GM23338 (cell line): Measurements from ENCODE around the gene ADD3. TPM values are rescaled to one million over a fixed set of nuclear protein-coding genes. Genes with fewer than 3 reads are reported as not detected.

Source experiments
- ATAC-seq: fragments of 200-7000 bp; cut with Tn5 transposase; 3 replicates; pipeline ENCODE4 v1.9.1; 2020
- DNase-seq: peaks from one replicate; pipeline ENCODE4 v3.0.0-alpha.2; 2015; ENCODE audit warnings: low spot score
- H2AFZ ChIP-seq: fragments of 200-600 bp; sonication (generic); 2 replicates; pipeline ENCODE4 v1.8.0; 2016; ENCODE audit warnings: antibody characterized with exemption, mild to moderate bottlenecking, moderate library complexity
- H3F3A ChIP-seq: fragments of 200-600 bp; sonication (generic); replicated peaks from 2 replicates; pipeline ENCODE4 v1.8.0; 2017; ENCODE audit warnings: antibody characterized with exemption, mixed run types, low read depth
- H3K27ac ChIP-seq: fragments of 200-600 bp; sonication (generic); 2 replicates; pipeline ENCODE4 v1.6.1; 2016; ENCODE audit warnings: low read depth
- H3K27me3 ChIP-seq: fragments of 200-600 bp; sonication (generic); 2 replicates; pipeline ENCODE4 v1.8.0; 2016; ENCODE audit warnings: mild to moderate bottlenecking, mixed run types, moderate library complexity; ENCODE audit not compliant: insufficient read depth
- H3K36me3 ChIP-seq: fragments of 200-600 bp; sonication (generic); 2 replicates; pipeline ENCODE4 v1.8.0; 2016; ENCODE audit warnings: mild to moderate bottlenecking; ENCODE audit not compliant: insufficient read depth
- H3K4me1 ChIP-seq: fragments of 200-600 bp; sonication (generic); 2 replicates; pipeline ENCODE4 v1.8.0; 2016; ENCODE audit warnings: mild to moderate bottlenecking, moderate library complexity; ENCODE audit not compliant: insufficient read depth
- H3K4me2 ChIP-seq: fragments of 200-600 bp; sonication (generic); 2 replicates; pipeline ENCODE4 v1.7.1; 2017; ENCODE audit warnings: mixed run types
- H3K4me3 ChIP-seq: fragments of 200-600 bp; sonication (generic); 2 replicates; pipeline ENCODE4 v1.6.1; 2016; ENCODE audit warnings: mixed run types
- H3K79me2 ChIP-seq: fragments of 200-600 bp; sonication (generic); replicated peaks from 2 replicates; pipeline ENCODE4 v1.8.0; 2017; ENCODE audit warnings: mild to moderate bottlenecking; ENCODE audit not compliant: insufficient read depth
- H3K9me2 ChIP-seq: fragments of 200-600 bp; sonication (generic); 2 replicates; pipeline ENCODE4 v1.8.0; 2017; ENCODE audit not compliant: insufficient read depth
- H4K20me1 ChIP-seq: fragments of 200-600 bp; sonication (generic); replicated peaks from 2 replicates; pipeline ENCODE4 v1.8.0; 2017; ENCODE audit warnings: mild to moderate bottlenecking; ENCODE audit not compliant: insufficient read depth
- H3K27ac Mint-ChIP-seq: 2 replicates; pipeline ENCODE4 v1.8.0; 2020; ENCODE audit warnings: inconsistent platforms, mild to moderate bottlenecking, moderate library complexity, mixed read lengths
- H3K27me3 Mint-ChIP-seq: 3 replicates; pipeline ENCODE4 v1.8.0; 2022; ENCODE audit warnings: low read depth, mild to moderate bottlenecking, moderate library complexity, mixed read lengths, inconsistent platforms; ENCODE audit not compliant: insufficient read depth, poor library complexity
- H3K36me3 Mint-ChIP-seq: 3 replicates; pipeline ENCODE4 v1.8.0; 2021; ENCODE audit warnings: low read depth, mild to moderate bottlenecking, inconsistent platforms, moderate library complexity, mixed read lengths
- H3K4me1 Mint-ChIP-seq: 3 replicates; pipeline ENCODE4 v1.8.0; 2020; ENCODE audit warnings: mild to moderate bottlenecking, inconsistent platforms, mixed read lengths
- H3K4me3 Mint-ChIP-seq: 3 replicates; pipeline ENCODE4 v1.8.0; 2021; ENCODE audit warnings: moderate library complexity, mild to moderate bottlenecking, inconsistent platforms, mixed read lengths
- H3K9me3 Mint-ChIP-seq: 3 replicates; pipeline ENCODE4 v1.8.0; 2020; ENCODE audit warnings: moderate library complexity, mild to moderate bottlenecking, inconsistent platforms, mixed read lengths
- CREB1 ChIP-seq: fragments of 250-450 bp; sonication (Bioruptor Pico); IDR thresholded peaks from 2 replicates; pipeline ENCODE4 v1.5.0; 2020; ENCODE audit warnings: low read depth, mild to moderate bottlenecking, moderate library complexity
- EZH2 ChIP-seq: fragments of 200-600 bp; sonication (generic); IDR thresholded peaks from one replicate; pipeline ENCODE4 v1.8.0; 2017; ENCODE audit warnings: antibody characterized with exemption, mild to moderate bottlenecking, low read depth; ENCODE audit not compliant: unreplicated experiment
- EZH2phosphoT487 ChIP-seq: fragments of 200-600 bp; sonication (generic); IDR thresholded peaks from one replicate; pipeline ENCODE4 v1.8.1; 2018; ENCODE audit warnings: antibody characterized with exemption; ENCODE audit not compliant: unreplicated experiment
- JUNB ChIP-seq: IDR thresholded peaks from one replicate; pipeline ENCODE4 v1.6.1; 2016; ENCODE audit warnings: antibody characterized with exemption; ENCODE audit not compliant: unreplicated experiment
- NANOG ChIP-seq: IDR thresholded peaks from 2 replicates; pipeline ENCODE4 v1.6.1; 2016; ENCODE audit warnings: antibody characterized with exemption, borderline replicate concordance
- POLR2AphosphoS5 ChIP-seq: IDR thresholded peaks from 2 replicates; pipeline ENCODE4 v1.6.1; 2016; ENCODE audit warnings: antibody characterized with exemption, low read depth
- STAT1 ChIP-seq: IDR thresholded peaks from one replicate; pipeline ENCODE4 v1.6.1; 2016; ENCODE audit warnings: antibody characterized with exemption; ENCODE audit not compliant: unreplicated experiment
- ZNF331 ChIP-seq: fragments of 250-450 bp; sonication (Bioruptor Pico); IDR thresholded peaks from 2 replicates; pipeline ENCODE4 v1.5.0; 2020; ENCODE audit warnings: low read depth, mild to moderate bottlenecking, moderate library complexity
- polyA plus RNA-seq: library from polyadenylated mRNA; unstranded; fragments of >200 nt; fragmentation: Nextera tagmentation; extraction: Ambion mirVana; gene quantifications from 2 replicates; pipeline ENCODE4 v1.2.1, GENCODE V29; 2016
- total RNA-seq: library from RNA; depleted of rRNA; stranded (reverse); fragments of >200 nt; shearing (Covaris generic); gene quantifications from 2 replicates; pipeline ENCODE4 v1.2.3, GENCODE V29; 2014
- TF ChIP-seq, protein P1 (sequence below): fragments of 250-450 bp; sonication (Bioruptor Pico); IDR thresholded peaks from 2 replicates; pipeline ENCODE4 v1.5.0; 2020; ENCODE audit warnings: mild to moderate bottlenecking, moderate library complexity
- TF ChIP-seq, protein P2 (sequence below), 2 experiments: fragments of 200-600 bp in 1 of 2; sonication (generic) in 1 of 2; conservative IDR thresholded peaks; 2 replicates each; pipeline versions ENCODE4 v1.5.1 to v1.6.1; 2016 to 2017; ENCODE audit warnings: antibody characterized with exemption in 2 of 2, low read depth in 2 of 2, mild to moderate bottlenecking in 2 of 2, moderate library complexity in 1 of 2
- TF ChIP-seq, protein P3 (sequence below): IDR thresholded peaks from 2 replicates; pipeline ENCODE4 v1.6.1; 2016; ENCODE audit warnings: antibody characterized with exemption
- TF ChIP-seq, protein P4 (sequence below): IDR thresholded peaks from one replicate; pipeline ENCODE4 v1.6.1; 2018; ENCODE audit warnings: antibody characterized with exemption; ENCODE audit not compliant: unreplicated experiment

The ADD3 gene
- total and polyA plus RNA-seq, 2 experiments from 2014 or later = 68.5 to 767 TPM

DNA sequence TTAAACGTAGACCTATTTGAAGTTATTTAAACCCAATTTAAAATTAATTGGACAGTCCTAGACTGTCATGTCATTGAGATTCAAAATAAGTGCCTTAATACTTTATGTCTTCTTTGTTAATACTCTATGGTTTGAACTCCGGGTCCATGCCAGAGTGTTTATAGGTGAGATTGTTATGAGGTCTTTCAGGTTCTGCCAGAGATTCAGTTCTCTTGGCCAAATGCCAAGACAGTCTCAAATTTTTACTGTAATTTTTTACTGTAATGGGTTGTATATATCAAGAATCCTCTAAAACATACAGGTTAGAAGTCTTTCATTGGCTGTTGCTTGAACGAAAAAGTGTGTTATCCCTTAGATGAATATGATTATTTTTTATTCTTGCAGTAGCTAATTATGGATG, 3.9 kb downstream of the ADD3 start (continued):
- TF ChIP-seq EZH2phosphoT487 (no peak), POLR2AphosphoS5 (no peak), EZH2 (no peak), NANOG (no peak), STAT1 (no peak)

DNA sequence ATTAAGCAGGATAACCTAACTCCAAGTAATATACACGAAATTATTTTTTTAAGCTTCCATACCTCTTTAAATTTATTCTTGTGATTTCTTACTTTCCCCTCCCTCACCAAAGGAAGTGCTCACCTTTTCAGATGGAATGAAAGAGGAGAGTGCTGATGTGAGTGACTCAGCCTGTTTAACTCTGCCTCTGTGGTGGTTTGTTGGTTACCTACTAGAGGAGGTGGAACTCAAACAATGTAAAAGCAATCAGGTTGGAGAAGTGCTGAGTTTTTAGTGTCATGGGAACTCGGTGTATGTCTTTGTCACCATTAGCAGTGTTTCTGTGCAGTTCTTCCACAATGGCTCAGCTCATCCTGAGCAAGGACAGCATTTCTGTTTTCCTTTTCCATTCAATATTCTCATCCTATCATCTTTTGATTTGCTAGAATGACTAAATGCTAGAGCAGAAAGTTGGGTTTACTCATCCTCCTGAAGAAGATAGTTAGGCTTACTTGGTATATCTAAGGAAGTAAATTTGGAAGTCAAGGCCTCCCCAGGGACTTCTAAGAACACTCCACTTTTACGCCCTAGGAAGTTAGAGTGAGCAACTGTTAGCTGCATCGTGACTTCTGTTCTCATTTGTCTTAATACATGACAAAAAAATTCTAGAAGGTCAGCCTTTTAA, 6.0 kb downstream of the ADD3 start:
- H3K4me1 Mint-ChIP-seq = peaks cover 70% of the 10 kb centered on the region
- H3K4me3 Mint-ChIP-seq = 0 out of 3 replicates have a peak overlapping the region, but pooled peaks have one; percentile 8
- Histone ChIP-seq H2AFZ (no peak overlapping the region), H3K36me3 (no peaks in the 10 kb centered on the region), H3K27ac (peak overlapping the region; percentile 62), H3K27me3 (no peaks in the 10 kb centered on the region), H3K4me2 (peak overlapping the region; percentile 29; the same call in 1 of the 2 replicates), H3K9me2 (no peaks in the 10 kb centered on the region), H4K20me1 (peaks cover 8% of the 10 kb centered on the region), H3K4me3 (no peak overlapping the region), H3F3A (no peaks in the 10 kb centered on the region), H3K4me1 (peaks cover 65% of the 10 kb centered on the region), H3K79me2 (peaks cover 100% of the 10 kb centered on the region)
- peaks cover 4% of the 10 kb centered on the region for H3K27me3 Mint-ChIP-seq
- peak; percentile 55 for DNase-seq
- H3K27ac Mint-ChIP-seq = peak overlapping the region; percentile 90
- H3K9me3 Mint-ChIP-seq = no peaks in the 10 kb centered on the region
- ATAC-seq = peak; percentile 60
- no peaks in the 10 kb centered on the region for H3K36me3 Mint-ChIP-seq
- TF ChIP-seq NANOG = no peak
- TF ChIP-seq ZNF331 (CRISPR knock-in tag) = no peak
- TF ChIP-seq, protein P1, sequence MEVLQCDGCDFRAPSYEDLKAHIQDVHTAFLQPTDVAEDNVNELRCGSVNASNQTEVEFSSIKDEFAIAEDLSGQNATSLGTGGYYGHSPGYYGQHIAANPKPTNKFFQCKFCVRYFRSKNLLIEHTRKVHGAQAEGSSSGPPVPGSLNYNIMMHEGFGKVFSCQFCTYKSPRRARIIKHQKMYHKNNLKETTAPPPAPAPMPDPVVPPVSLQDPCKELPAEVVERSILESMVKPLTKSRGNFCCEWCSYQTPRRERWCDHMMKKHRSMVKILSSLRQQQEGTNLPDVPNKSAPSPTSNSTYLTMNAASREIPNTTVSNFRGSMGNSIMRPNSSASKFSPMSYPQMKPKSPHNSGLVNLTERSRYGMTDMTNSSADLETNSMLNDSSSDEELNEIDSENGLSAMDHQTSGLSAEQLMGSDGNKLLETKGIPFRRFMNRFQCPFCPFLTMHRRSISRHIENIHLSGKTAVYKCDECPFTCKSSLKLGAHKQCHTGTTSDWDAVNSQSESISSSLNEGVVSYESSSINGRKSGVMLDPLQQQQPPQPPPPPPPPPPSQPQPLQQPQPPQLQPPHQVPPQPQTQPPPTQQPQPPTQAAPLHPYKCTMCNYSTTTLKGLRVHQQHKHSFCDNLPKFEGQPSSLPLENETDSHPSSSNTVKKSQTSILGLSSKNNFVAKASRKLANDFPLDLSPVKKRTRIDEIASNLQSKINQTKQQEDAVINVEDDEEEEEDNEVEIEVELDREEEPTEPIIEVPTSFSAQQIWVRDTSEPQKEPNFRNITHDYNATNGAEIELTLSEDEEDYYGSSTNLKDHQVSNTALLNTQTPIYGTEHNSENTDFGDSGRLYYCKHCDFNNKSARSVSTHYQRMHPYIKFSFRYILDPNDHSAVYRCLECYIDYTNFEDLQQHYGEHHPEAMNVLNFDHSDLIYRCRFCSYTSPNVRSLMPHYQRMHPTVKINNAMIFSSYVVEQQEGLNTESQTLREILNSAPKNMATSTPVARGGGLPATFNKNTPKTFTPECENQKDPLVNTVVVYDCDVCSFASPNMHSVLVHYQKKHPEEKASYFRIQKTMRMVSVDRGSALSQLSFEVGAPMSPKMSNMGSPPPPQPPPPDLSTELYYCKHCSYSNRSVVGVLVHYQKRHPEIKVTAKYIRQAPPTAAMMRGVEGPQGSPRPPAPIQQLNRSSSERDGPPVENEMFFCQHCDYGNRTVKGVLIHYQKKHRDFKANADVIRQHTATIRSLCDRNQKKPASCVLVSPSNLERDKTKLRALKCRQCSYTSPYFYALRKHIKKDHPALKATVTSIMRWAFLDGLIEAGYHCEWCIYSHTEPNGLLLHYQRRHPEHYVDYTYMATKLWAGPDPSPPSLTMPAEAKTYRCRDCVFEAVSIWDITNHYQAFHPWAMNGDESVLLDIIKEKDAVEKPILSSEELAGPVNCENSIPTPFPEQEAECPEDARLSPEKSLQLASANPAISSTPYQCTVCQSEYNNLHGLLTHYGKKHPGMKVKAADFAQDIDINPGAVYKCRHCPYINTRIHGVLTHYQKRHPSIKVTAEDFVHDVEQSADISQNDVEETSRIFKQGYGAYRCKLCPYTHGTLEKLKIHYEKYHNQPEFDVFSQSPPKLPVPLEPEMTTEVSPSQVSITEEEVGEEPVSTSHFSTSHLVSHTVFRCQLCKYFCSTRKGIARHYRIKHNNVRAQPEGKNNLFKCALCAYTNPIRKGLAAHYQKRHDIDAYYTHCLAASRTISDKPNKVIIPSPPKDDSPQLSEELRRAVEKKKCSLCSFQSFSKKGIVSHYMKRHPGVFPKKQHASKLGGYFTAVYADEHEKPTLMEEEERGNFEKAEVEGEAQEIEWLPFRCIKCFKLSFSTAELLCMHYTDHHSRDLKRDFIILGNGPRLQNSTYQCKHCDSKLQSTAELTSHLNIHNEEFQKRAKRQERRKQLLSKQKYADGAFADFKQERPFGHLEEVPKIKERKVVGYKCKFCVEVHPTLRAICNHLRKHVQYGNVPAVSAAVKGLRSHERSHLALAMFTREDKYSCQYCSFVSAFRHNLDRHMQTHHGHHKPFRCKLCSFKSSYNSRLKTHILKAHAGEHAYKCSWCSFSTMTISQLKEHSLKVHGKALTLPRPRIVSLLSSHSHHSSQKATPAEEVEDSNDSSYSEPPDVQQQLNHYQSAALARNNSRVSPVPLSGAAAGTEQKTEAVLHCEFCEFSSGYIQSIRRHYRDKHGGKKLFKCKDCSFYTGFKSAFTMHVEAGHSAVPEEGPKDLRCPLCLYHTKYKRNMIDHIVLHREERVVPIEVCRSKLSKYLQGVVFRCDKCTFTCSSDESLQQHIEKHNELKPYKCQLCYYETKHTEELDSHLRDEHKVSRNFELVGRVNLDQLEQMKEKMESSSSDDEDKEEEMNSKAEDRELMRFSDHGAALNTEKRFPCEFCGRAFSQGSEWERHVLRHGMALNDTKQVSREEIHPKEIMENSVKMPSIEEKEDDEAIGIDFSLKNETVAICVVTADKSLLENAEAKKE = no peak
- TF ChIP-seq, protein P2, sequence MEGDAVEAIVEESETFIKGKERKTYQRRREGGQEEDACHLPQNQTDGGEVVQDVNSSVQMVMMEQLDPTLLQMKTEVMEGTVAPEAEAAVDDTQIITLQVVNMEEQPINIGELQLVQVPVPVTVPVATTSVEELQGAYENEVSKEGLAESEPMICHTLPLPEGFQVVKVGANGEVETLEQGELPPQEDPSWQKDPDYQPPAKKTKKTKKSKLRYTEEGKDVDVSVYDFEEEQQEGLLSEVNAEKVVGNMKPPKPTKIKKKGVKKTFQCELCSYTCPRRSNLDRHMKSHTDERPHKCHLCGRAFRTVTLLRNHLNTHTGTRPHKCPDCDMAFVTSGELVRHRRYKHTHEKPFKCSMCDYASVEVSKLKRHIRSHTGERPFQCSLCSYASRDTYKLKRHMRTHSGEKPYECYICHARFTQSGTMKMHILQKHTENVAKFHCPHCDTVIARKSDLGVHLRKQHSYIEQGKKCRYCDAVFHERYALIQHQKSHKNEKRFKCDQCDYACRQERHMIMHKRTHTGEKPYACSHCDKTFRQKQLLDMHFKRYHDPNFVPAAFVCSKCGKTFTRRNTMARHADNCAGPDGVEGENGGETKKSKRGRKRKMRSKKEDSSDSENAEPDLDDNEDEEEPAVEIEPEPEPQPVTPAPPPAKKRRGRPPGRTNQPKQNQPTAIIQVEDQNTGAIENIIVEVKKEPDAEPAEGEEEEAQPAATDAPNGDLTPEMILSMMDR (conservative IDR thresholded peaks at IDR 0.05; ENCODE audit: low read depth in 2 of 2) = no peak
- TF ChIP-seq, protein P3, sequence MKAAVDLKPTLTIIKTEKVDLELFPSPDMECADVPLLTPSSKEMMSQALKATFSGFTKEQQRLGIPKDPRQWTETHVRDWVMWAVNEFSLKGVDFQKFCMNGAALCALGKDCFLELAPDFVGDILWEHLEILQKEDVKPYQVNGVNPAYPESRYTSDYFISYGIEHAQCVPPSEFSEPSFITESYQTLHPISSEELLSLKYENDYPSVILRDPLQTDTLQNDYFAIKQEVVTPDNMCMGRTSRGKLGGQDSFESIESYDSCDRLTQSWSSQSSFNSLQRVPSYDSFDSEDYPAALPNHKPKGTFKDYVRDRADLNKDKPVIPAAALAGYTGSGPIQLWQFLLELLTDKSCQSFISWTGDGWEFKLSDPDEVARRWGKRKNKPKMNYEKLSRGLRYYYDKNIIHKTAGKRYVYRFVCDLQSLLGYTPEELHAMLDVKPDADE = no peak
- no peak for TF ChIP-seq EZH2
- no peak for TF ChIP-seq EZH2phosphoT487
- no peak for TF ChIP-seq STAT1
- no peak for TF ChIP-seq JUNB
- TF ChIP-seq, protein P4, sequence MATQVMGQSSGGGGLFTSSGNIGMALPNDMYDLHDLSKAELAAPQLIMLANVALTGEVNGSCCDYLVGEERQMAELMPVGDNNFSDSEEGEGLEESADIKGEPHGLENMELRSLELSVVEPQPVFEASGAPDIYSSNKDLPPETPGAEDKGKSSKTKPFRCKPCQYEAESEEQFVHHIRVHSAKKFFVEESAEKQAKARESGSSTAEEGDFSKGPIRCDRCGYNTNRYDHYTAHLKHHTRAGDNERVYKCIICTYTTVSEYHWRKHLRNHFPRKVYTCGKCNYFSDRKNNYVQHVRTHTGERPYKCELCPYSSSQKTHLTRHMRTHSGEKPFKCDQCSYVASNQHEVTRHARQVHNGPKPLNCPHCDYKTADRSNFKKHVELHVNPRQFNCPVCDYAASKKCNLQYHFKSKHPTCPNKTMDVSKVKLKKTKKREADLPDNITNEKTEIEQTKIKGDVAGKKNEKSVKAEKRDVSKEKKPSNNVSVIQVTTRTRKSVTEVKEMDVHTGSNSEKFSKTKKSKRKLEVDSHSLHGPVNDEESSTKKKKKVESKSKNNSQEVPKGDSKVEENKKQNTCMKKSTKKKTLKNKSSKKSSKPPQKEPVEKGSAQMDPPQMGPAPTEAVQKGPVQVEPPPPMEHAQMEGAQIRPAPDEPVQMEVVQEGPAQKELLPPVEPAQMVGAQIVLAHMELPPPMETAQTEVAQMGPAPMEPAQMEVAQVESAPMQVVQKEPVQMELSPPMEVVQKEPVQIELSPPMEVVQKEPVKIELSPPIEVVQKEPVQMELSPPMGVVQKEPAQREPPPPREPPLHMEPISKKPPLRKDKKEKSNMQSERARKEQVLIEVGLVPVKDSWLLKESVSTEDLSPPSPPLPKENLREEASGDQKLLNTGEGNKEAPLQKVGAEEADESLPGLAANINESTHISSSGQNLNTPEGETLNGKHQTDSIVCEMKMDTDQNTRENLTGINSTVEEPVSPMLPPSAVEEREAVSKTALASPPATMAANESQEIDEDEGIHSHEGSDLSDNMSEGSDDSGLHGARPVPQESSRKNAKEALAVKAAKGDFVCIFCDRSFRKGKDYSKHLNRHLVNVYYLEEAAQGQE = no peak
- no peak for TF ChIP-seq CREB1 (CRISPR knock-in tag)
